T-cell (primary cell): ENCODE measurements around the gene SLC23A3. TPM values are rescaled to one million over a fixed set of nuclear protein-coding genes. Genes with fewer than 3 reads are reported as not detected.
A peak's percentile ranks its signal among the peaks of the same experiment; 100 is the strongest.

Experiments
- ATAC-seq, 4 experiments: fragments of 200-7000 bp in 3 of 4; fragments of 150-1000 bp in 1 of 4; cut with Tn5 transposase; replicated peaks in 1 of 4; 1 replicate in 3 of 4; 2 replicates in 1 of 4; pipeline ENCODE4 v1.10.0; 2021; ENCODE audit warnings: moderate library complexity in 3 of 4, mild to moderate bottlenecking in 2 of 4, moderate number of reproducible peaks in 1 of 4
- CTCF ChIA-PET, 2 donors: fragments of 300-600 bp; sonication (Branson Sonifier 250); formaldehyde crosslinking; loops; one replicate each; lab custom pipeline; 2022; ENCODE audit warnings: antibody characterized with exemption in 2 of 2; lab: Charles Lee
- POLR2A ChIA-PET, 2 donors: fragments of 300-600 bp; sonication (Branson Sonifier 250); formaldehyde crosslinking; loops; one replicate each; lab custom pipeline; 2022; ENCODE audit warnings: antibody characterized with exemption in 2 of 2; lab: Charles Lee
- DNase-seq, 35 experiments: peaks; one replicate each; pipeline versions ENCODE4 v3.0.0 to v3.0.0-alpha.2; 2013 to 2023
- H3K27ac ChIP-seq: one replicate; pipeline ENCODE4 v1.5.1; 2013; ENCODE audit warnings: low read length
- H3K27me3 ChIP-seq, 2 experiments: replicated peaks in 1 of 2; 1 replicate in 1 of 2; 2 replicates in 1 of 2; pipeline versions ENCODE4 v1.6.1 to v1.7.0; 2013; ENCODE audit warnings: low read length in 1 of 2, mixed read lengths in 1 of 2; ENCODE audit not compliant: control insufficient read depth in 2 of 2, insufficient read depth in 2 of 2; ENCODE audit errors: extremely low read depth in 1 of 2
- H3K36me3 ChIP-seq, 2 donors: 1 replicate in 1 of 2; 2 replicates in 1 of 2; pipeline versions ENCODE4 v1.6.1 to v1.7.0; 2013; ENCODE audit warnings: low read length in 1 of 2; ENCODE audit not compliant: control insufficient read depth in 2 of 2, insufficient read depth in 1 of 2; ENCODE audit errors: extremely low read depth in 1 of 2
- H3K4me1 ChIP-seq, 2 experiments: 1 replicate in 1 of 2; 2 replicates in 1 of 2; pipeline versions ENCODE4 v1.6.1 to v1.7.0; 2013; ENCODE audit warnings: low read length in 2 of 2, mixed read lengths in 1 of 2; ENCODE audit not compliant: insufficient read depth in 2 of 2, control insufficient read depth in 1 of 2; ENCODE audit errors: extremely low read depth in 1 of 2
- H3K4me3 ChIP-seq, 2 donors: 1 replicate in 1 of 2; 2 replicates in 1 of 2; pipeline versions ENCODE4 v1.5.1 to v1.7.0; 2013; ENCODE audit warnings: mild to moderate bottlenecking in 2 of 2, low read length in 1 of 2, moderate library complexity in 1 of 2; ENCODE audit not compliant: control insufficient read depth in 1 of 2; ENCODE audit errors: extremely low read depth in 1 of 2
- H3K9me3 ChIP-seq: 2 replicates; pipeline ENCODE4 v1.7.0; 2013
- H3K27ac Mint-ChIP-seq, 2 donors: one replicate each; pipeline ENCODE4 v1.8.0; 2020 to 2021; ENCODE audit warnings: mild to moderate bottlenecking in 2 of 2, mixed read lengths in 2 of 2
- H3K27me3 Mint-ChIP-seq, 2 donors: one replicate each; pipeline ENCODE4 v1.8.0; 2021 to 2022; ENCODE audit warnings: mixed read lengths in 2 of 2
- H3K36me3 Mint-ChIP-seq: one replicate; pipeline ENCODE4 v1.8.0; 2021; ENCODE audit warnings: mixed read lengths
- H3K4me1 Mint-ChIP-seq, 3 donors: one replicate each; pipeline ENCODE4 v1.8.0; 2020 to 2022; ENCODE audit warnings: mixed read lengths in 3 of 3, mild to moderate bottlenecking in 1 of 3
- H3K4me3 Mint-ChIP-seq, 3 donors: one replicate each; pipeline ENCODE4 v1.8.0; 2020 to 2022; ENCODE audit warnings: mild to moderate bottlenecking in 3 of 3, mixed read lengths in 3 of 3, moderate library complexity in 3 of 3
- H3K9me3 Mint-ChIP-seq, 3 donors: one replicate each; pipeline ENCODE4 v1.8.0; 2020 to 2022; ENCODE audit warnings: mixed read lengths in 3 of 3
- WGBS: methylation state at CpG from one replicate; pipeline ENCODE4 v1.1.5; 2013; ENCODE audit warnings: missing lambda C conversion rate; ENCODE audit not compliant: insufficient coverage; 5-methylcytosine and 5-hydroxymethylcytosine counted together
- total RNA-seq, 35 experiments: library from RNA in 6 of 35; stranded (reverse) in 6 of 35; fragments of 120-200 nt in 1 of 35; gene quantifications; one replicate each; pipeline versions ENCODE4 v1.2.1 to v1.2.4 and lab custom pipeline; 2013 to 2026

Gene SLC23A3
- total RNA-seq, 5 donors from 2014 or later (not counting 1 experiment from before 2014, with no cell fraction given), result 0.54 to 8.7 (median 5.1) TPM

DNA sequence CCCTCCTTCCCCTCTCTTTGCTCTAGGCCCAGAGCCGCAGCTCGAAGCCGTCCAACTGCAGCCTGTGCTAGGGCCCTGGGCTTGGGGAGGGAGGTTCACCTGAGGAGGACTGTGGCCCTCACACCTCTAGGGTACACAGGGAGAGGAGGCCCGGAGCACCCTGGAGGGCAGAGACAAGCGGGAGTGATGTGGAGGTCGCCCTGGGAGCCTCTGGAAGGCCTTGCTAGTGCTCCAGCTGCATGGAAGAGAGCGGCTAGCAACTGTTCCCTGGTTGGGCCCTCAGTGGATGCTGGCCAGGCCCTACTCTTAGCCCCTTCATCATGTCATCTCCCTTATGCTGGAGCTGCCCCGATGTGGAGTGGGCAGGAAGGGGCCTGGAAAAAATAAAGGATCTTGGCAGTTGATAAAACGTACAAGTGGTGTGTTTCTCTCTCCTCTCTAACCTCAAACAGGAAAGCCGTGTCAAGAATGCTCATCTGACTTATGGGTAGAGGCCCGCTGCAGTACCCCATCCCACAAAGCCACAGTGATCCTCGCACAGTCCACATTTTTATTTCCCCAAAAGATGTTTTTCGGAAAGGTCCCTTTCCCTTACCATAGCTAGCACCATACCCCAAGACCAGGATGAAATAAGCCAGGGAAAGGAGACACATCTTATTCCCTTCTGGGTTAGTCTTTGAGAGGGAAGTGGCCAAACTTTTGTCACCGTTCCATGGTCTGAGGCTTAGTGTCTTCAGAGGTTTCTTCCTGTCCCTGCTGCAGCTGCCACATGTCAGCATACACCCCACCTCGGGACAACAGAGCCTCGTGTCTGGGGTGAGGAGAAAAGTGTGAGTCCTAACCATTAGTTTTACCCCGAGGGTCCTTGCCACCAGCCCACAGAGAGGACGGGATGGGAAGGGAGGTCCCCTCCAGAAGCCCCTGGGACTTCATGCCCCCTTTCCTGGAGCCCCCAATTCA lies 39.7 kb upstream of the SLC23A3 start:
- H3K27me3 Mint-ChIP-seq, result no peaks in the 10 kb centered on the region
- peaks cover 7% of the 10 kb centered on the region for H3K36me3 Mint-ChIP-seq
- H3K4me1 ChIP-seq, result peaks cover 14 to 54% of the 10 kb centered on the region in 2 experiments
- H3K27ac ChIP-seq, result peak overlapping the region; percentile 49
- CTCF ChIA-PET, result interaction anchor here in 1 of 2 donors (1.0 kb wide), 1 partner anchor 50 kb away, joined by 4 read pairs; no protein-coding TSS in a partner anchor
- peaks cover 45 to 50% (median 47%) of the 10 kb centered on the region in 3 donors for H3K4me1 Mint-ChIP-seq
- no peak overlapping the region for H3K4me3 ChIP-seq
- DNase-seq (no peak), ATAC-seq (no peak)
- WGBS, result 72% methylated on average over 8 of the region's 18 CpGs
- H3K4me3 Mint-ChIP-seq, result peak overlapping the region in 2 of 3 donors; percentile 9 to 39
- POLR2A ChIA-PET, result interaction anchor here in 1 of 2 donors (1.1 kb wide), 1 partner anchor 28 kb away, joined by 3 read pairs; no protein-coding TSS in a partner anchor
- H3K27me3 ChIP-seq, result no peaks in the 10 kb centered on the region
- no peaks in the 10 kb centered on the region for H3K9me3 ChIP-seq
- no peaks in the 10 kb centered on the region for H3K9me3 Mint-ChIP-seq
- peak overlapping the region; percentile 72 to 99 for H3K27ac Mint-ChIP-seq
- H3K36me3 ChIP-seq, result peaks cover 0 to 29% of the 10 kb centered on the region in 2 donors

DNA sequence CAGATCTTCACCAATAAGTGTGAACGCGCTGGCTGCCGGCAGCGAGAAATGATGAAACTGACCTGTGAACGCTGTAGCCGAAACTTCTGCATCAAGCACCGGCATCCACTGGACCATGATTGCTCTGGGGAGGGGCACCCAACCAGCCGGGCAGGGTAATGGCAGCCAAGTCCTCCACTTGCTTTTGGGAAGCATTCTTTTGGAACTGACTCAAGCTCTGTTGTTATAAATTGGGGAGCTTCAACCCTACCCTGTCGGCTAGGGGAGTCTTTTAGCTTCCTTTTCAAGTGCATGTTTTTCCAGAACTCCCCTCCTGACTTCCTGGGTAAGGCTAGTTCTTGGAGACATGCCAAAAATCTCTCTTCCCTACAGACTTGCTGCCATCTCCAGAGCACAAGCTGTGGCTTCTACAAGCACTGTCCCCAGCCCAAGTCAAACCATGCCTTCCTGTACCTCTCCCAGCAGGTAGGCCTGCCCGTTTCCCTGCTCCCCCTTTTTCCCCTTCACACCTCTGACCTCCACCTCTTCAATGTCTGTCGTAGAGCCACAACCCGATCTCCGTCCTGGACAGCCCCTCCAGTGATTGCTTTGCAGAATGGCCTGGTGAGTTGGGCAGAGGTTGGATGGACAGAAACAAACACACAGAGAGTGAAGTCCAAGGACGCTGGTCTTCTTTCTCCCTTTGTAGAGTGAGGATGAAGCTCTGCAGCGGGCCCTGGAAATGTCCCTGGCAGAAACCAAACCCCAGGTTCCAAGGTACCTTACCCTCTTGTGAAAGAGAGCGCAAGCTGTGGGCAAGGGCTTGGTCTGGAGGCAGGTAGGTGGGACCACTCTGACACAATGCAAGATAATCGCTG lies 38.3 kb upstream of the SLC23A3 start:
- peaks cover 14 to 54% of the 10 kb centered on the region in 2 experiments for H3K4me1 ChIP-seq

DNA sequence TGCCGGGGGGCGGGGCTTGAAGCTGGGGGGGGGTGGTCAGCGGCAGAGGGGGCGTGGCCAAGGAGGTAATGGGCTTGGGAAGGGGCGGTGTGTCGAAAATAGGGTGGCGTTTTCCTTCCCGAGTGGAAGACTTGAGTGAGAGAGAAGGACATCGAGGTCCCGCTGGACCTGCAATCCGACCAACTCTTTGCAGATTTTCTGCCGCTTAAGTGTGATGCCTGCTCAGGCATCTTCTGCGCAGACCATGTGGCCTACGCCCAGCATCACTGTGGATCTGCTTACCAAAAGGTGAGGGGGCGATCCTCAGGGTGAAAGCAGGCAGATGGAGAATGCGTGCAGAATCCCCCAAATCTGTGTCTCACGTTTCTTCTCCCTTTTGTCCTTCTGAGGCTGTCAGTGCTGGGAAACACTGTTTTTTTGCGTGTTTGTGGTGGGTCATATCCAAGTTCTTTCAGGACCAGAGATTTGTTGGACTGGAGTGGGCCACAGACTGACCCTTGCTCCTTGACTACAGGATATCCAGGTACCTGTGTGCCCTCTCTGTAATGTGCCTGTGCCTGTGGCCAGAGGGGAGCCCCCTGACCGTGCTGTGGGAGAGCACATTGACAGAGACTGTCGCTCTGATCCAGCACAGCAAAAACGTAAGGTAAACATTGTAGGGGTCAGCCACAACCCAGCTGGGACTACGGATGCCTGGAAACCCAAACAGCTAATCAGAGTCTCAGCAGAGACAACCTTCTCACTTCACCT lies 37.5 kb upstream of the SLC23A3 start:
- Histone ChIP-seq H3K4me1 (peaks cover 14 to 54% of the 10 kb centered on the region in 2 experiments), H3K27ac (peak overlapping the region; percentile 82), H3K27me3 (no peaks in the 10 kb centered on the region), H3K36me3 (peaks cover 0 to 27% of the 10 kb centered on the region in 2 donors), H3K4me3 (peak overlapping the region; percentile 60 to 80), H3K9me3 (no peaks in the 10 kb centered on the region)
- DNase-seq (peak in 1 of 35 experiments; percentile 11), ATAC-seq (no peak)
- Mint-ChIP-seq H3K27ac (peak overlapping the region; percentile 72 to 99), H3K4me1 (peaks cover 45 to 50% (median 47%) of the 10 kb centered on the region in 3 donors), H3K27me3 (no peaks in the 10 kb centered on the region), H3K36me3 (peaks cover 4% of the 10 kb centered on the region), H3K4me3 (peak overlapping the region; percentile 84 to 90 (median 86)), H3K9me3 (no peaks in the 10 kb centered on the region)
- 35% methylated on average over 17 of the region's 22 CpGs for WGBS
- ChIA-PET POLR2A (interaction anchor here (0.6 to 1.1 kb wide), 4 partner anchors 31 to 48 kb away, joined by 3 to 9 read pairs (median 3); partner anchors contain the start of genes CNPPD1 (in 1 of the 2) and GLB1L (in 1 of the 2)), CTCF (interaction anchor here in 1 of 2 donors (0.6 to 1.9 kb wide), 7 partner anchors 31 to 980 kb away, joined by 3 to 11 read pairs (median 6); partner anchors contain the start of gene CNPPD1)

More for the DNA sequence above, 38.3 kb upstream of the SLC23A3 start:
- H3K27me3 ChIP-seq, result no peaks in the 10 kb centered on the region
- Mint-ChIP-seq H3K27ac (peak overlapping the region; percentile 72 to 99), H3K4me3 (peak overlapping the region; percentile 84 to 90 (median 86)), H3K4me1 (peaks cover 45 to 50% (median 47%) of the 10 kb centered on the region in 3 donors), H3K9me3 (no peaks in the 10 kb centered on the region), H3K36me3 (peaks cover 4% of the 10 kb centered on the region), H3K27me3 (no peaks in the 10 kb centered on the region)
- ChIA-PET POLR2A (interaction anchor here in 1 of 2 donors (0.5 to 0.6 kb wide), 2 partner anchors 49 to 312 kb away, joined by 3 read pairs; no protein-coding TSS in a partner anchor), CTCF (interaction anchor here (0.5 to 1.1 kb wide), 4 partner anchors 32 to 89 kb away, joined by 3 to 4 read pairs (median 3); partner anchors contain the start of gene CNPPD1 (in 1 of the 2))
- H3K9me3 ChIP-seq, result no peaks in the 10 kb centered on the region
- ATAC-seq, result no peak
- H3K36me3 ChIP-seq, result peaks cover 0 to 27% of the 10 kb centered on the region in 2 donors
- WGBS, result 92% methylated on average over 5 of the region's 17 CpGs
- DNase-seq, result no peak
- no peak overlapping the region for H3K4me3 ChIP-seq
- H3K27ac ChIP-seq, result peak overlapping the region; percentile 15

DNA sequence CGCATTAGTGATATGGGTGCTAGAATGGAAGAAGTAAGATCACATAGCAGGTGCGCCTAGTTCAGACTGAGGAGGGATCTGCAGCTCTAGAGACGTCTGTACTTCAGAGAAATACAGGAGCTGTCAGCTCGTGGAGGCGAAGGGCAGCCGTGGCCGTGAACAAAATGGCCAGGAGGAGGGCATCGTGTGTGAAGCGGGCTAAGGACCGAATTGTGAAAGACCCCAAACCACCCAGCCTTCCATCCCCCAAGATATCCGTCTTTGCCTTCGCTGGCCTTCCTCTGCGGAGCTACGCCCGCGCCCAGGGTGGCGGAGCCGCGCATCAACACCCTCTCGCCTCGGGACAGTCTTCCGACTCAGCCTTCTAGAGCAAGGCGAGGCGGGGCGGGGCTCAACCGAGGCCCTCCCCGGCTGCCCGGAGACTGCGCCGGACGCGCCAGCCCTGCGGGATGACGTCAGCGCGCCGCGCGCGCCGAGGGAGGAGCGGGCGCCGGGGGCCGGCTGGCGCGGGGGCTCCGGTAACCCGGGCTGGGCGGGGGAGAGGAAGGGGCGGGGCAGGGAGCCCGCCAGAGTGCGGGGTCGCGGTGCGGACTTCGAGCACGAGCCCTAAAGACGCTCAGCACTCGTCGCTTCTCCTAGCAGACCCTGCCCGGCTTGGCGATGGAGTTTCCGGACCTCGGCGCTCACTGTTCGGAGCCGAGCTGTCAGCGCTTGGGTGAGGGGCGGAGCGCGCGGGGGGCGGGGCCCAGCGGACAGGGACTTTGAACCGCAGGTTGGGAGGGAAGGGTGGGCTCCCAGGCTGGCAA lies 36.7 kb upstream of the SLC23A3 start, which contains the start of gene ZFAND2B:
Gene ZFAND2B, plus strand, starts transcription at position 455 of the 806 bp plus-strand sequence. Its CDS starts 206 bp downstream, at position 661.
- H3K36me3 Mint-ChIP-seq, result peaks cover 4% of the 10 kb centered on the region
- peak within 1 kb of the TSS; percentile 84 to 90 (median 86) for H3K4me3 Mint-ChIP-seq
- H3K4me1 Mint-ChIP-seq, result peaks cover 45 to 49% (median 45%) of the 10 kb centered on the region in 3 donors
- H3K27me3 Mint-ChIP-seq, result no peaks in the 10 kb centered on the region
- POLR2A ChIA-PET, result interaction anchor here (0.6 to 1.1 kb wide), 11 partner anchors 9 to 48 kb away, joined by 3 to 9 read pairs (median 3); partner anchors contain the start of genes ANKZF1 (in 1 of the 2), ATG9A (in 1 of the 2), CNPPD1 (in 1 of the 2) and GLB1L (in 1 of the 2)
- ATAC-seq (peak; percentile 92 to 96 (median 94)), DNase-seq (peak; percentile 87 to 97 (median 93))
- peak within 1 kb of the TSS; percentile 95 to 99 for H3K27ac Mint-ChIP-seq
- Histone ChIP-seq H3K9me3 (no peaks in the 10 kb centered on the region), H3K27ac (peak within 1 kb of the TSS; percentile 86), H3K4me3 (peak within 1 kb of the TSS; percentile 70 to 80), H3K36me3 (peaks cover 0 to 27% of the 10 kb centered on the region in 2 donors), H3K4me1 (peaks cover 14 to 54% of the 10 kb centered on the region in 2 experiments), H3K27me3 (no peaks in the 10 kb centered on the region)
- under 1% methylated on average over 66 of the region's 76 CpGs for WGBS
- no peaks in the 10 kb centered on the region for H3K9me3 Mint-ChIP-seq
- CTCF ChIA-PET, result interaction anchor here (0.6 to 1.9 kb wide), 14 partner anchors 9 to 980 kb away, joined by 3 to 11 read pairs (median 4); partner anchors contain the start of genes ABCB6 (in 1 of the 2), ANKZF1 (in 1 of the 2), ATG9A (in 1 of the 2) and CNPPD1 (in 1 of the 2)
